ENCODE results near the gene SLC17A1. TPM values are rescaled to one million over a fixed set of nuclear protein-coding genes. Genes with fewer than 3 reads are reported as not detected.

The SLC17A1 gene
- total and polyA plus RNA-seq, 4 donors: 3.9 to 25.8 (median 11.4) TPM

DNA sequence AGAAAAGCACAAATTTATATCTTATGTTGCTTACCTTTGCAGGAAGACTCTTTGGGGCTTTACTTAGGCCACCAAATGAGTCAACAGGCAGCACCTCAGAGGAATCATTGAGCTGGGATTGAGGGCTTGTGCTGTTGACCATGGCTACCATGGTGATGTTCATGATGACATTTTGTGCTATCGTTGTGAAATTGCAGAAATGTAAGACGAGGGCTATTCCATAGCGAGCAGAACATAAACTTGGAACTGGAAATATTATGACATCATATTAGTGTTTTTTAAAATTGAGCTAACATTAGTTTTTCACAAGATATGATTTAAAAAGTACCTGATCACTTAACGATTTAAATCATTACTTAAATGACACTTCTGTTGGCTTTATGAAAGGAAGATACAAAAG, 30.3 kb upstream of the SLC17A1 start:
- no peaks in the 10 kb centered on the region for H3K36me3 ChIP-seq (ENCODE audit: control insufficient read depth in 4 of 4, insufficient read depth in 3 of 4, low read depth in 1 of 4, low read length in 3 of 4)
- TF ChIP-seq ZBTB33 (IDR thresholded peaks at IDR 0.05) (no peak), SP1 (IDR thresholded peaks at IDR 0.05) (no peak), NR2F2 (IDR thresholded peaks at IDR 0.05) (no peak), RAD21 (IDR thresholded peaks at IDR 0.05) (no peak), EGR1 (IDR thresholded peaks at IDR 0.05; ENCODE audit: low read depth in 2 of 2) (no peak), FOXA1 (IDR thresholded peaks at IDR 0.05) (no peak), HNF4G (IDR thresholded peaks at IDR 0.05) (no peak), TAF1 (conservative IDR thresholded peaks at IDR 0.05) (no peak), FOXA2 (IDR thresholded peaks at IDR 0.05) (no peak), RXRA (IDR thresholded peaks at IDR 0.05) (no peak), JUND (IDR thresholded peaks at IDR 0.05) (no peak), HNF4A (conservative IDR thresholded peaks at IDR 0.05) (no peak), YY1 (IDR thresholded peaks at IDR 0.05) (no peak)
- TF ChIP-seq, protein P1, sequence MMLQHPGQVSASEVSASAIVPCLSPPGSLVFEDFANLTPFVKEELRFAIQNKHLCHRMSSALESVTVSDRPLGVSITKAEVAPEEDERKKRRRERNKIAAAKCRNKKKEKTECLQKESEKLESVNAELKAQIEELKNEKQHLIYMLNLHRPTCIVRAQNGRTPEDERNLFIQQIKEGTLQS (IDR thresholded peaks at IDR 0.05): no peak
- TF ChIP-seq, protein P2, sequence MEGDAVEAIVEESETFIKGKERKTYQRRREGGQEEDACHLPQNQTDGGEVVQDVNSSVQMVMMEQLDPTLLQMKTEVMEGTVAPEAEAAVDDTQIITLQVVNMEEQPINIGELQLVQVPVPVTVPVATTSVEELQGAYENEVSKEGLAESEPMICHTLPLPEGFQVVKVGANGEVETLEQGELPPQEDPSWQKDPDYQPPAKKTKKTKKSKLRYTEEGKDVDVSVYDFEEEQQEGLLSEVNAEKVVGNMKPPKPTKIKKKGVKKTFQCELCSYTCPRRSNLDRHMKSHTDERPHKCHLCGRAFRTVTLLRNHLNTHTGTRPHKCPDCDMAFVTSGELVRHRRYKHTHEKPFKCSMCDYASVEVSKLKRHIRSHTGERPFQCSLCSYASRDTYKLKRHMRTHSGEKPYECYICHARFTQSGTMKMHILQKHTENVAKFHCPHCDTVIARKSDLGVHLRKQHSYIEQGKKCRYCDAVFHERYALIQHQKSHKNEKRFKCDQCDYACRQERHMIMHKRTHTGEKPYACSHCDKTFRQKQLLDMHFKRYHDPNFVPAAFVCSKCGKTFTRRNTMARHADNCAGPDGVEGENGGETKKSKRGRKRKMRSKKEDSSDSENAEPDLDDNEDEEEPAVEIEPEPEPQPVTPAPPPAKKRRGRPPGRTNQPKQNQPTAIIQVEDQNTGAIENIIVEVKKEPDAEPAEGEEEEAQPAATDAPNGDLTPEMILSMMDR (IDR thresholded peaks at IDR 0.05; ENCODE audit: low read depth, low read length, missing input control): no peak
- H3K9ac ChIP-seq (ENCODE audit: low read depth in 1 of 2, low read length in 2 of 2): no peak overlapping the region
- peaks cover 2 to 16% (median 7%) of the 10 kb centered on the region in 4 donors for H3K4me1 ChIP-seq (ENCODE audit: control insufficient read depth in 4 of 4, insufficient read depth in 4 of 4, low read length in 3 of 4)
- no peak overlapping the region for H3K4me3 ChIP-seq (ENCODE audit: low read depth in 1 of 3, low read length in 3 of 3)
- no peaks in the 10 kb centered on the region for H3K27me3 ChIP-seq (ENCODE audit: control insufficient read depth in 4 of 4, insufficient read depth in 4 of 4, low read length in 3 of 4)
- DNase-seq (ENCODE audit: low spot score): no peak
- no peaks in the 10 kb centered on the region for H3K9me3 ChIP-seq (ENCODE audit: control insufficient read depth in 4 of 4, low read length in 3 of 4)
- WGBS: 90% methylated on average over 4 of the region's 4 CpGs
- no peak overlapping the region for H3K27ac ChIP-seq (ENCODE audit: low read depth in 1 of 2, low read length in 2 of 2)

GRCh38 chr6:25852756-25853155, 20.9 kb upstream of the SLC17A1 start:
- no peak for TF ChIP-seq JUND (IDR thresholded peaks at IDR 0.05)
- TF ChIP-seq FOXA2 (IDR thresholded peaks at IDR 0.05): no peak
- TF ChIP-seq SP1 (IDR thresholded peaks at IDR 0.05): no peak
- TF ChIP-seq REST (IDR thresholded peaks at IDR 0.05): no peak
- TF ChIP-seq ZBTB33 (IDR thresholded peaks at IDR 0.05): no peak
- no peak for TF ChIP-seq FOXA1 (IDR thresholded peaks at IDR 0.05)
- TF ChIP-seq RAD21 (IDR thresholded peaks at IDR 0.05): no peak
- TF ChIP-seq TAF1 (conservative IDR thresholded peaks at IDR 0.05): no peak
- TF ChIP-seq, protein P1 (IDR thresholded peaks at IDR 0.05): no peak
- no peak for TF ChIP-seq GABPA (IDR thresholded peaks at IDR 0.05 in 1 of 2, conservative IDR thresholded peaks at IDR 0.05 in 1 of 2)
- TF ChIP-seq EGR1 (IDR thresholded peaks at IDR 0.05; ENCODE audit: low read depth in 2 of 2): no peak
- no peak for TF ChIP-seq HNF4G (IDR thresholded peaks at IDR 0.05)
- TF ChIP-seq YY1 (IDR thresholded peaks at IDR 0.05): no peak
- no peak for TF ChIP-seq HNF4A (conservative IDR thresholded peaks at IDR 0.05)
- TF ChIP-seq, protein P2 (IDR thresholded peaks at IDR 0.05; ENCODE audit: low read depth, low read length, missing input control): no peak
- TF ChIP-seq NR2F2 (IDR thresholded peaks at IDR 0.05): no peak
- Histone ChIP-seq H3K4me1 (ENCODE audit: control insufficient read depth in 4 of 4, insufficient read depth in 4 of 4, low read length in 3 of 4) (peaks cover 0 to 7% (median 0%) of the 10 kb centered on the region in 4 donors), H3K36me3 (ENCODE audit: control insufficient read depth in 4 of 4, insufficient read depth in 3 of 4, low read depth in 1 of 4, low read length in 3 of 4) (peaks cover 0 to 5% (median 0%) of the 10 kb centered on the region in 4 donors), H3K9ac (ENCODE audit: low read depth in 1 of 2, low read length in 2 of 2) (no peak overlapping the region), H3K27ac (ENCODE audit: low read depth in 1 of 2, low read length in 2 of 2) (no peak overlapping the region), H3K9me3 (ENCODE audit: control insufficient read depth in 4 of 4, low read length in 3 of 4) (no peaks in the 10 kb centered on the region), H3K27me3 (ENCODE audit: control insufficient read depth in 4 of 4, insufficient read depth in 4 of 4, low read length in 3 of 4) (no peaks in the 10 kb centered on the region), H3K4me3 (ENCODE audit: low read depth in 1 of 3, low read length in 3 of 3) (no peak overlapping the region)
- no peak for DNase-seq (ENCODE audit: low spot score)

All from liver (tissue), 9 donors.